22Rv1 (cell line): Measurements from ENCODE around the gene TREML4.

Experiments used
- CTCF ChIP-seq: fragments of 450-650 bp; IDR thresholded peaks from 2 replicates; pipeline ENCODE4 v1.5.1; 2017; ENCODE audit warnings: mild to moderate bottlenecking
- ZFX ChIP-seq: fragments of 450-650 bp; IDR thresholded peaks from 2 replicates; pipeline ENCODE4 v1.6.1; 2017; ENCODE audit warnings: antibody characterized with exemption, borderline replicate concordance

GRCh38 chr6:41286544-41287346 is 58.6 kb downstream of the TREML4 start, which contains the start of gene TREM1:
- no peak for TF ChIP-seq CTCF
- no peak for TF ChIP-seq ZFX
